ENCODE data around the gene PITPNM1. TPM values are rescaled to one million over a fixed set of nuclear protein-coding genes. Genes with fewer than 3 reads are reported as not detected.

Gene PITPNM1
- total RNA-seq, 1 experiment from 2014 or later = 70.4 TPM

GRCh38 chr11:67448220-67448609 is 56.9 kb downstream of the PITPNM1 start:
- DNase-seq (ENCODE audit: low read depth, low spot score) (no peak), ATAC-seq (no peak)
- Histone ChIP-seq H3K4me1 (ENCODE audit: control insufficient read depth, insufficient read depth, low read length) (no peaks in the 10 kb centered on the region), H3K27me3 (ENCODE audit: control insufficient read depth, insufficient read depth, low read length) (no peaks in the 10 kb centered on the region), H3K27ac (ENCODE audit: low read length) (no peak overlapping the region), H3K4me3 (ENCODE audit: low read depth in 2 of 2, low read length in 2 of 2) (no peak overlapping the region), H3K9me3 (ENCODE audit: control insufficient read depth, insufficient read depth, low read depth, low read length) (no peaks in the 10 kb centered on the region), H3K36me3 (ENCODE audit: control insufficient read depth, insufficient read depth, low read length) (no peaks in the 10 kb centered on the region)
- ChIA-PET POLR2A (no interaction called here), CTCF (no interaction called here)
- BruUV-seq (replicated peaks) = no TSS peak
- in situ Hi-C loops (cut with HindIII; ENCODE audit: low pct_unique_long_range_greater_than_20kb, low sequenced_read_pairs) = no loop called here
- intact Hi-C loops (cut with micrococcal nuclease; ENCODE audit: unreplicated experiment) = no loop called here
- no peak for TF ChIP-seq CTCF (IDR thresholded peaks at IDR 0.05)
- TF ChIP-seq, protein P1, sequence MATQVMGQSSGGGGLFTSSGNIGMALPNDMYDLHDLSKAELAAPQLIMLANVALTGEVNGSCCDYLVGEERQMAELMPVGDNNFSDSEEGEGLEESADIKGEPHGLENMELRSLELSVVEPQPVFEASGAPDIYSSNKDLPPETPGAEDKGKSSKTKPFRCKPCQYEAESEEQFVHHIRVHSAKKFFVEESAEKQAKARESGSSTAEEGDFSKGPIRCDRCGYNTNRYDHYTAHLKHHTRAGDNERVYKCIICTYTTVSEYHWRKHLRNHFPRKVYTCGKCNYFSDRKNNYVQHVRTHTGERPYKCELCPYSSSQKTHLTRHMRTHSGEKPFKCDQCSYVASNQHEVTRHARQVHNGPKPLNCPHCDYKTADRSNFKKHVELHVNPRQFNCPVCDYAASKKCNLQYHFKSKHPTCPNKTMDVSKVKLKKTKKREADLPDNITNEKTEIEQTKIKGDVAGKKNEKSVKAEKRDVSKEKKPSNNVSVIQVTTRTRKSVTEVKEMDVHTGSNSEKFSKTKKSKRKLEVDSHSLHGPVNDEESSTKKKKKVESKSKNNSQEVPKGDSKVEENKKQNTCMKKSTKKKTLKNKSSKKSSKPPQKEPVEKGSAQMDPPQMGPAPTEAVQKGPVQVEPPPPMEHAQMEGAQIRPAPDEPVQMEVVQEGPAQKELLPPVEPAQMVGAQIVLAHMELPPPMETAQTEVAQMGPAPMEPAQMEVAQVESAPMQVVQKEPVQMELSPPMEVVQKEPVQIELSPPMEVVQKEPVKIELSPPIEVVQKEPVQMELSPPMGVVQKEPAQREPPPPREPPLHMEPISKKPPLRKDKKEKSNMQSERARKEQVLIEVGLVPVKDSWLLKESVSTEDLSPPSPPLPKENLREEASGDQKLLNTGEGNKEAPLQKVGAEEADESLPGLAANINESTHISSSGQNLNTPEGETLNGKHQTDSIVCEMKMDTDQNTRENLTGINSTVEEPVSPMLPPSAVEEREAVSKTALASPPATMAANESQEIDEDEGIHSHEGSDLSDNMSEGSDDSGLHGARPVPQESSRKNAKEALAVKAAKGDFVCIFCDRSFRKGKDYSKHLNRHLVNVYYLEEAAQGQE (IDR thresholded peaks at IDR 0.05; ENCODE audit: insufficient read depth in 1 of 2, low read depth in 2 of 2, low read length in 1 of 2) = no peak
- TF ChIP-seq SIN3A (IDR thresholded peaks at IDR 0.05; ENCODE audit: borderline replicate concordance, insufficient read depth, low read depth, low read length) = no peak
- no peak for TF ChIP-seq POLR2AphosphoS5 (IDR thresholded peaks at IDR 0.05; ENCODE audit: low read depth, low read length)
- TF ChIP-seq TCF7L2 (IDR thresholded peaks at IDR 0.05; ENCODE audit: low read depth, low read length) = no peak

DNA sequence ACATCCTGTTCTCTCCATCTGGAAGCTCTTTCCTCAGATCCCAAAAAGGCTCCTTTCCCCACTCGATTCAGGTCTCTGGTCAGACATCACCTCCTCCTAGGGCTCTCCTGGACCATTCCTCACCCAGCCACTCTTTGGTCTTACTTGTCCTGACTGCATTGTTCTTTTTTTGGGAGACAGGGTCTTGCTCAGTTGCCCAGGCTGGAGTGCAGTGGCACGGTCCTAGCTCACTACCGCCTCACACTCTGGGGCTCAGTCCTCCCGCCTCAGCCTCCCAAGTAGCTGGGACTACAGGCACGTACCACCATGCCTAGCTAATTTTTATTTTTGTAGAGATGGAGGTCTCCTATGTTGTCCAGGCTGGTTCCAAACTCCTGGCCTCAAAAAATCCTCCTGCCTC is 59.6 kb downstream of the PITPNM1 start:
- POLR2A ChIA-PET = no interaction called here
- intact Hi-C loops (cut with micrococcal nuclease; ENCODE audit: unreplicated experiment) (no loop called here), in situ Hi-C loops (cut with HindIII; ENCODE audit: low pct_unique_long_range_greater_than_20kb, low sequenced_read_pairs) (no loop called here)
- CTCF ChIA-PET = no interaction called here
- TF ChIP-seq POLR2AphosphoS5 (IDR thresholded peaks at IDR 0.05; ENCODE audit: low read depth, low read length) (no peak), SIN3A (IDR thresholded peaks at IDR 0.05; ENCODE audit: borderline replicate concordance, insufficient read depth, low read depth, low read length) (no peak), TCF7L2 (IDR thresholded peaks at IDR 0.05; ENCODE audit: low read depth, low read length) (no peak), CTCF (IDR thresholded peaks at IDR 0.05) (no peak)
- TF ChIP-seq, protein P1 (IDR thresholded peaks at IDR 0.05; ENCODE audit: insufficient read depth in 1 of 2, low read depth in 2 of 2, low read length in 1 of 2) = no peak
- H3K36me3 ChIP-seq (ENCODE audit: control insufficient read depth, insufficient read depth, low read length) = no peaks in the 10 kb centered on the region
- H3K9me3 ChIP-seq (ENCODE audit: control insufficient read depth, insufficient read depth, low read depth, low read length) = no peaks in the 10 kb centered on the region
- BruUV-seq (replicated peaks) = no TSS peak
- H3K27me3 ChIP-seq (ENCODE audit: control insufficient read depth, insufficient read depth, low read length) = no peaks in the 10 kb centered on the region
- ATAC-seq = no peak
- H3K4me1 ChIP-seq (ENCODE audit: control insufficient read depth, insufficient read depth, low read length) = peaks cover 18% of the 10 kb centered on the region
- H3K27ac ChIP-seq (ENCODE audit: low read length) = no peak overlapping the region
- no peak overlapping the region for H3K4me3 ChIP-seq (ENCODE audit: low read depth in 2 of 2, low read length in 2 of 2)
- no peak for DNase-seq (ENCODE audit: low read depth, low spot score)

Measured in Panc1 (cell line).